ENCODE data around the gene CUX1. TPM values are rescaled to one million over a fixed set of nuclear protein-coding genes. Genes with fewer than 3 reads are reported as not detected.

Gene CUX1
- total RNA-seq, 1 experiment from 2014 or later: 116 TPM

- no peaks in the 10 kb centered on the region; the same call in 1 of the 2 replicates for H3K9me3 ChIP-seq
- H3K9me3 Mint-ChIP-seq (ENCODE audit: unreplicated experiment): no peaks in the 10 kb centered on the region
- H3K27ac Mint-ChIP-seq (ENCODE audit: unreplicated experiment): no peak overlapping the region
- H3K4me3 ChIP-seq (ENCODE audit: low read depth, low read length): no peak overlapping the region
- H3K4me3 Mint-ChIP-seq (ENCODE audit: unreplicated experiment): no peak overlapping the region
- H3K4me1 ChIP-seq: peaks cover 3% of the 10 kb centered on the region; the same call in 1 of the 2 replicates
- peaks cover 87% of the 10 kb centered on the region for H3K36me3 Mint-ChIP-seq (ENCODE audit: insufficient read depth, unreplicated experiment)
- H3K36me3 ChIP-seq (ENCODE audit: control insufficient read depth, insufficient read depth, low read length): peaks cover 3% of the 10 kb centered on the region; the same call in 1 of the 2 replicates
- BruUV-seq (replicated peaks): no TSS peak
- no peak for TF ChIP-seq CTCF (IDR thresholded peaks at IDR 0.05; ENCODE audit: insufficient read depth in 1 of 2, low read depth in 1 of 2, low read length in 1 of 2, severe bottlenecking in 1 of 2, unreplicated experiment in 1 of 2)
- ChIA-PET POLR2A (no interaction called here), CTCF (no interaction called here)
- no peaks in the 10 kb centered on the region for H3K27me3 Mint-ChIP-seq (ENCODE audit: insufficient read depth, unreplicated experiment)
- intact Hi-C loops (cut with micrococcal nuclease; ENCODE audit: unreplicated experiment): no loop called here
- peaks cover 9% of the 10 kb centered on the region for H3K4me1 Mint-ChIP-seq (ENCODE audit: low read depth, unreplicated experiment)
- H3K27me3 ChIP-seq (replicated peaks; ENCODE audit: control insufficient read depth, insufficient read depth, low read length): no peaks in the 10 kb centered on the region
- DNase-seq: peak in 1 of 2 experiments; percentile 12
Observed at GRCh38 chr7:102075553-102076135, 258.2 kb downstream of the CUX1 start.

GRCh38 chr7:102077081-102077480, 259.7 kb downstream of the CUX1 start:
- H3K27me3 ChIP-seq (replicated peaks; ENCODE audit: control insufficient read depth, insufficient read depth, low read length): no peaks in the 10 kb centered on the region
- peak in 1 of 2 experiments; percentile 37 for DNase-seq
- peaks cover 3% of the 10 kb centered on the region; the same call in 1 of the 2 replicates for H3K4me1 ChIP-seq
- Mint-ChIP-seq H3K27ac (ENCODE audit: unreplicated experiment) (peak overlapping the region; percentile 41), H3K36me3 (ENCODE audit: insufficient read depth, unreplicated experiment) (peaks cover 87% of the 10 kb centered on the region), H3K27me3 (ENCODE audit: insufficient read depth, unreplicated experiment) (no peaks in the 10 kb centered on the region), H3K4me1 (ENCODE audit: low read depth, unreplicated experiment) (peaks cover 9% of the 10 kb centered on the region), H3K4me3 (ENCODE audit: unreplicated experiment) (no peak overlapping the region), H3K9me3 (ENCODE audit: unreplicated experiment) (no peaks in the 10 kb centered on the region)
- BruUV-seq (replicated peaks): no TSS peak
- TF ChIP-seq CTCF (IDR thresholded peaks at IDR 0.05; ENCODE audit: insufficient read depth in 1 of 2, low read depth in 1 of 2, low read length in 1 of 2, severe bottlenecking in 1 of 2, unreplicated experiment in 1 of 2): no peak
- no peaks in the 10 kb centered on the region for H3K9me3 ChIP-seq
- H3K36me3 ChIP-seq (ENCODE audit: control insufficient read depth, insufficient read depth, low read length): no peaks in the 10 kb centered on the region; the same call in 1 of the 2 replicates
- no peak overlapping the region for H3K4me3 ChIP-seq (ENCODE audit: low read depth, low read length)
- ChIA-PET POLR2A (no interaction called here), CTCF (no interaction called here)
- intact Hi-C loops (cut with micrococcal nuclease; ENCODE audit: unreplicated experiment): no loop called here

GRCh38 chr7:102079140-102080018, 262.0 kb downstream of the CUX1 start:
- H3K4me1 ChIP-seq: peaks cover 3% of the 10 kb centered on the region; the same call in 1 of the 2 replicates
- no peaks in the 10 kb centered on the region for H3K27me3 ChIP-seq (replicated peaks; ENCODE audit: control insufficient read depth, insufficient read depth, low read length)
- Mint-ChIP-seq H3K27me3 (ENCODE audit: insufficient read depth, unreplicated experiment) (no peaks in the 10 kb centered on the region), H3K27ac (ENCODE audit: unreplicated experiment) (peak overlapping the region; percentile 30), H3K4me3 (ENCODE audit: unreplicated experiment) (no peak overlapping the region), H3K4me1 (ENCODE audit: low read depth, unreplicated experiment) (peaks cover 9% of the 10 kb centered on the region), H3K9me3 (ENCODE audit: unreplicated experiment) (no peaks in the 10 kb centered on the region), H3K36me3 (ENCODE audit: insufficient read depth, unreplicated experiment) (peaks cover 74% of the 10 kb centered on the region)
- no TSS peak for BruUV-seq (replicated peaks)
- ChIA-PET CTCF (interaction anchor here (0.6 kb wide), 1 partner anchor 18 kb away, joined by 3 read pairs; no protein-coding TSS in a partner anchor), POLR2A (no interaction called here)
- H3K4me3 ChIP-seq (ENCODE audit: low read depth, low read length): no peak overlapping the region
- H3K36me3 ChIP-seq (ENCODE audit: control insufficient read depth, insufficient read depth, low read length): no peaks in the 10 kb centered on the region; the same call in 1 of the 2 replicates
- DNase-seq: peak; percentile 7 to 32
- H3K9me3 ChIP-seq: no peaks in the 10 kb centered on the region
- intact Hi-C loops (cut with micrococcal nuclease; ENCODE audit: unreplicated experiment): no loop called here
- no peak for TF ChIP-seq CTCF (IDR thresholded peaks at IDR 0.05; ENCODE audit: insufficient read depth in 1 of 2, low read depth in 1 of 2, low read length in 1 of 2, severe bottlenecking in 1 of 2, unreplicated experiment in 1 of 2)

Measured in Caco-2 (cell line).